GM18526 (cell line): ENCODE results near the gene DAZAP1.

Experiments used
- POLR2A ChIP-seq: IDR thresholded peaks from 3 replicates; pipeline ENCODE4 v1.6.1; 2011; ENCODE audit not compliant: insufficient read length; ENCODE audit errors: extremely low read depth

Gene DAZAP1

DNA sequence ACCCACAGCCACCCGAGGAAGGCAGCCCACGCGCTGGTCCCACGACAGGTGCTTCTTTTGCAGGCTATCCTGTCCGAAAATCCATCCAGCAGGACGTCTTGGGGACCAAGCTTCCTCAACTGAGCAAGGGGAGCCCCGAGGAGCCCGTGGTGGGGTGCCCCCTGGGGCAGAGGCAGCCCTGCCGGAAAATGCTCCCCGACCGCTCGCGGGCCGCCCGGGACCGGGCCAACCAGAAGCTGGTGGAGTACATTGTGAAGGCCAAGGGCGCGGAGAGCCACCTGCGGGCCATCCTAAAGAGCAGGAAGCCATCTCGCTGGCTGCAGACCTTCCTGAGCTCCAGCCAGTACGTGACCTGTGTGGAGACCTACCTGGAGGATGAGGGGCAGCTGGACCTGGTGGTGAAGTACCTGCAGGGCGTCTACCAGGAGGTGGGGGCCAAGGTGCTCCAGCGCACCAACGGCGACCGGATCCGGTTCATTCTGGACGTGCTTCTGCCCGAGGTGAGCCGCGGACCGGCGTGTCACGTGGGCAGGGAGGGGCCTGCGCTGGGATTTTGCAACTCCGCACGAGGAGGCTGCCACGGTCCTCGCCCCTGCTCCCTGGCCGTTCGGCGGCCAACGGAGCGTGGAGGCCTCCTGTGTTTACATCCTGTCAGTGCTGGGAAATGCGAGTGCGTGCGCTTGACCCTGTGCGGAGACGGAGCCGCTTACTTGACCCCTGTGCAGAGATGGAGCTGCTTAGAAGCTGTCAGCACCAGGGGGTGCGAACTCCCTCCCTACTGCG, 36.6 kb upstream of the DAZAP1 start:
- no peak for TF ChIP-seq POLR2A

GRCh38 chr19:1373042-1373533, 34.3 kb upstream of the DAZAP1 start:
- no peak for TF ChIP-seq POLR2A

DNA sequence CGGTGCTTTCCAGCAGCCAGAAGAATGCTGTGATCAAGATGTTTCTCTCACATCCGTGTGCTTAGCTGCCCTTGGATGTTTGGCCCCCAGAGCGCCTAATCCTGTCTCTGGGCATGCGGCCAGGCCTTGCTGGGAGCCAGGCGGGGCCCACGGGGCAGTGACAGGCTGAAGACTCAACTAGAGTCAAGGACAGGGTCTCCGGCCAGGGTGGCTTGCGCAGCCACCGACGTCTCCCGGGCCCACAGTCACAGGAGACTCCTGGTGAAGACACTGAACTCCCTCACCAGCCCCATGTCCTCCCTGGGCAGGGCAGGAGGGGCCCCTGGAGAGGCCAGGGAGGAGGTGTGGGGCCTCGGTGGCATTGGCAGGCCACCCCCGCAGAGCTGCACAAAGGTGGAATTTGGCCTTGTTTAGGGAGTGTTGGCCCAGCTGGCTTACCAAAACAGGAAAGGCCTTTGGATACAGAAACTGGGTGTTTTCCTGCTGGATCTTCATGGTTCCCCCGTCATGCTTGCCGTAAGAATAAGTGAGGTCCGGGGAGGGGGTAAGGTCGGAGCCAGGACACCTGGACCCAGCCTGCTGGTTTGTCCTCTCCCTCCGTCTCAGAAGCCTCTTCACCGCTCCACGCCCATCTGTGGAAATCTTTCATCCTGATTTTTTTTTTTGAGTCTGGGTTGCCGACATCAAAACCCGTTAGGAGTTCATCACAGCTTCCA, 33.7 kb upstream of the DAZAP1 start:
- no peak for TF ChIP-seq POLR2A

- TF ChIP-seq POLR2A: no peak
These were observed 33.2 kb upstream of the DAZAP1 start for GRCh38 chr19:1374250-1374577.

DNA sequence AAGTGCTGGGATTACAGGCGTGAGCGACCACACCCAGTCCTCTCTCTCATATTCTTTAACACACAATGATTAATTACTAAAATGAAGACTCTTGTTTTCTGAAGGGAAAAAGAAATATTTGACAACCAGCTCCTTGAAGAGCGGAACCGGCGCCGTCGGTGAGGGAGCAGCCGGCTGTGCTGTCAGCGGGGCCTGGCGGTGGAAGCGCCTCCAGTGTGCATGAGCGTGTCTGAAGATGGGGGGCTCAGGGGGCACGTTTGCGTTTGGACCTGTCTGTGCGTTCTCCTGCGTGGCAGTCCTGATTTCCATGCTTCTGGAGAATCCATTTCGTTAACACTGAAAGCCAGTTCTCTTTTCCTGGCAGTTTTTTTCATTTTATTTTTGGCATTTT, 31.0 kb upstream of the DAZAP1 start:
- no peak for TF ChIP-seq POLR2A

DNA sequence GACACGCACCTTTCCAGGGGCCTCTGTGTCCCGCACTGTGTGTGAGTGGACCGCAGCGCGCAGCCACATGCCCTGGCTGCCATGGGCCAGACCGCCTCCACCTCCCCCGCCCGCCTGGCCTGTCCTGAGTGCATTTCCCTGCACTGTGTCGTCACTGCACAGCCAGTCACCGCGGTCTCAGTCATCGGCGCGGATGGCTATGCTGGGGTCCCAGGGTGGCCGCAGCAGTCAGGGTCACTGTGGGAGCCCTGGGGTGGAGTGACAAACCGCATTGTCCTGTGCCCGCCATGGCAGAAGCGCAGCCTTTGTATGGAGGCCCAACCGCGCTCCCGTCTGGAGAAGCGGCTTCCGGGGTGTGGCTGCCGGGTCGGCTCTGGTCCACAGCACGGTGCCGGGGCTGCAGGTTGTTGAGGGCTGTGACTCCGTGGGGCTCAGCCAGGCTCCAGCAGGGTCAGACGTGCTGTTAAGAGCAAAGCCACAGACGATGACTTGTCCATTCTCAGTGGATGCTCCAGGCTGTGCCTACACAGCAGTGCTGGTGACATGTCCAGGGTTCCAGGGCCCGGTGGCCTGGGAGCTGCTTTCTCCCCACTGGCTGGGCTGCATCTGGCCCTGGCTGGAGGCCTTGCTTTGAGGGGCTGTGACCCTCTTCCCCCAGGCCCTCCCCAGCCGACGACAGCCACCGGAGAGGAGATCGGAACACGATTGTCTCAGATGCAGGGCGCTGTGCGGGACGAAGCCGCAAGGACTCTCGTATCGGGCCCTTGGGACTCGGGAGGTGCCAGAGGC, 30.0 kb upstream of the DAZAP1 start:
- no peak for TF ChIP-seq POLR2A

DNA sequence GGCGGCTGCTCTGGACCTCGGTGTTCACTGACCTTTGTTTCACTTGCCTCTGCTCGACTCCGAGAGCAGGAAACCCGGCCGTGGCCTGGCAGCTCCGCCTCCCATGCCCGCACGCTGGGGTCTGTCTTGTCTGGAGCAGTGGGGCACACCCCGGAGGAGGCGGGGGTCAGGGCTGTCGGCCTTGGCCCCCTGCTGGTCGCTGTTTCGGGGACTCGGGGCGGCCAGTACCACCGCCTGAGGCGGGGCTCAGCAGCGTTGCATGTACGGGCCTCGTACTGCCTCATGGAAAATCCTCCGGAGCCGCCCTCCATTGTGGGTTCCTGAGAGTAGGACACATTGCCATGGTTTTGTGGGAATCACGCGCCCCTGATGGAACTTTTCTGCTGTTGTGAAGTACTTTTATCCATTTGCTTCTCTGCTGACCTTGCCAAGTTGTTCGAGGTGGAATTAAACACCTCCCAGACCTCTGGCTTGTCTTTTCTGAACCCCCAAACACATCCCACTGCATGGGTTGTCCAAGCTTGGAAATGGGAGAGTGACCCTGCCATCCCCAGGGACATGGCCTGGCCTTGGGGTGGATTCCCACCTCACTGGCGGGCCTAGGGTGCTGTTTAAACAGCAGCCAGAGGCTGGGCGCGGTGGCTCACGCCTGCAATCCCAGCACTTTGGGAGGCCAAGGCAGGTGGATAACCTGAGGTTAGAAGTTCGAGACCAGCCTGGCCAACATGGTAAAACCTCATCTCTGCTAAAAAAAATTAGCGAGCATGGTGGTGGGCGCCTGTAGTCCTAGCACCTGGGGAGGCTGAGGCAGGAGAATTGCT, 29.2 kb upstream of the DAZAP1 start:
- no peak for TF ChIP-seq POLR2A

- TF ChIP-seq POLR2A: no peak
These were observed 28.1 kb upstream of the DAZAP1 start for GRCh38 chr19:1379126-1379905.

- no peak for TF ChIP-seq POLR2A
These were observed 27.4 kb upstream of the DAZAP1 start for GRCh38 chr19:1379961-1380489.

GRCh38 chr19:1382250-1382649, 25.1 kb upstream of the DAZAP1 start:
- no peak for TF ChIP-seq POLR2A

DNA sequence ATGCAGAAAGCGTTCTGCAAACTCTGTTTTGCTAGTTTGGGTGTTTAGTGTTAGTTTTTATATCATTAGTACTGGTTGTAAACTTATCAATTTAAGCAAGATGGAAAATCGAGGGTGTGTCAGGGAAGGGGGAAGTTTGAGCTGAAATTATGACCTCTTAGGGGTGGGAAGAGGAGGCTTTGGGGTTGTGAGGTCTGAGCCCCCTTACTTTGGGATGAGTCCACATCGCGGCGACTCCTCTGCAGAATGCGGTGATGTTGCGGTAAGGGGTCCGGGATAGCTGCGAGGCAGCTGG, 24.4 kb upstream of the DAZAP1 start:
- TF ChIP-seq POLR2A: no peak

DNA sequence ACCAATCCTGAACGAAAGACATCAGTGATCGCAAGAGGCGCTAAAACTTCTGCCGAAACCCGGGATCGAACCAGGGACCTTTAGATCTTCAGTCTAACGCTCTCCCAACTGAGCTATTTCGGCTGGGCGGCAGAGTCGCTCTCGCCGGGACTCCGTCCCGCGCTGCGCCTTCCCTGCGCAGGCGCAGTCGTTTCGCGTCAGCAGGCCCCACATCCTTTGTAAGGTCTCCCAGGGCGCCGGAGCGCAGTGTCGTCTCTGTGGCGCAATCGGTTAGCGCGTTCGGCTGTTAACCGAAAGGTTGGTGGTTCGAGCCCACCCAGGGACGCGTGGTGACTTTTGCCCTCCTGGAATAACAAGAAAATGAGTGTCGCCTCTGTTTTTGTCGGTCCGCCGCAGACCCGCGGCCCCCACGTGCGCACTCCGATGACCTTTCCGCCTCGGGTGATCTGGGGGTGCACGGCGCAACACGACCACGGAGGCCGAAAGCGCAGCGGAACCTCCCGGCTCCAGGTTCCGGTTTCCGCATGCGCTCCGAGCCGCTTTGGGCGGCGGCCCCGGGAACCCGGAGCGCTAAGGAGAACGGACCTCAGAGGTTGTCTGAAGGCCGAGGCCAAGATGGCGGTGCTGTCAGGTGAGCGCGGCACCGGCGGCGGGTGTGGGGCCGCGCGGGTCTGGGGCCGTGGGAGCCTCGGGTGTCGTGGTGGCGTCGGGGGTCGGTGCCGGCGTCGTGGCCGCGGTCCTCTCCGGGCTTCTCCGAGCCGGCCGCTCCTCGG, 23.9 kb upstream of the DAZAP1 start, which contains the start of gene NDUFS7:
Gene NDUFS7, plus strand, starts transcription at position 596 of the 773 bp plus-strand sequence. Its CDS starts 20 bp downstream, at position 616.
- TF ChIP-seq POLR2A: peak; percentile 74

- no peak for TF ChIP-seq POLR2A
These were observed 23.3 kb upstream of the DAZAP1 start for GRCh38 chr19:1384085-1384462.
